CD8-positive, alpha-beta memory T cell (primary cell): Measurements from ENCODE around the gene LARP4B. TPM values are rescaled to one million over a fixed set of nuclear protein-coding genes. Genes with fewer than 3 reads are reported as not detected.

Experiments
- CTCF ChIA-PET: fragments of 350-600 bp; sonication (Branson Sonifier 250); formaldehyde crosslinking; loops from one replicate; lab custom pipeline; 2021; ENCODE audit warnings: antibody characterized with exemption; lab: Charles Lee
- POLR2A ChIA-PET: fragments of 350-600 bp; sonication (Branson Sonifier 250); formaldehyde crosslinking; loops from one replicate; lab custom pipeline; 2021; ENCODE audit warnings: antibody characterized with exemption; lab: Charles Lee
- DNase-seq, 5 donors: peaks; one replicate each; pipeline versions ENCODE4 v3.0.0 to v3.0.0-alpha.2; 2020 to 2022; ENCODE audit warnings: mixed read lengths in 1 of 5
- H3K27ac ChIP-seq: one replicate; pipeline ENCODE4 v1.7.0; 2013; ENCODE audit warnings: low read depth, mild to moderate bottlenecking, low read length, moderate library complexity
- H3K27me3 ChIP-seq: 2 replicates; pipeline ENCODE4 v1.7.0; 2013; ENCODE audit warnings: low read length, mild to moderate bottlenecking; ENCODE audit not compliant: insufficient read depth, poor library complexity, severe bottlenecking
- H3K36me3 ChIP-seq: 2 replicates; pipeline ENCODE4 v1.7.0; 2013; ENCODE audit warnings: mild to moderate bottlenecking, low read length, moderate library complexity; ENCODE audit not compliant: insufficient read depth
- H3K4me1 ChIP-seq: 2 replicates; pipeline ENCODE4 v1.7.0; 2013; ENCODE audit warnings: mild to moderate bottlenecking, low read length, moderate library complexity; ENCODE audit not compliant: insufficient read depth
- H3K4me3 ChIP-seq: 2 replicates; pipeline ENCODE4 v1.7.0; 2013; ENCODE audit warnings: mild to moderate bottlenecking, low read length
- H3K9me3 ChIP-seq: 2 replicates; pipeline ENCODE4 v1.7.0; 2013; ENCODE audit warnings: mild to moderate bottlenecking, low read length
- H3K27ac Mint-ChIP-seq, 8 donors: one replicate each; pipeline ENCODE4 v1.8.0; 2020 to 2021; ENCODE audit warnings: mixed read lengths in 8 of 8, mild to moderate bottlenecking in 6 of 8, inconsistent platforms in 3 of 8, moderate library complexity in 3 of 8
- H3K27me3 Mint-ChIP-seq, 2 donors: one replicate each; pipeline ENCODE4 v1.8.0; 2020 to 2021; ENCODE audit warnings: mixed read lengths in 2 of 2, mild to moderate bottlenecking in 1 of 2, moderate library complexity in 1 of 2
- H3K36me3 Mint-ChIP-seq, 3 donors: one replicate each; pipeline ENCODE4 v1.8.0; 2020 to 2021; ENCODE audit warnings: mixed read lengths in 3 of 3, inconsistent platforms in 1 of 3, mild to moderate bottlenecking in 1 of 3
- H3K4me1 Mint-ChIP-seq, 3 donors: one replicate each; pipeline ENCODE4 v1.8.0; 2020 to 2021; ENCODE audit warnings: mixed read lengths in 3 of 3, inconsistent platforms in 1 of 3, mild to moderate bottlenecking in 1 of 3
- H3K4me3 Mint-ChIP-seq, 7 donors: one replicate each; pipeline ENCODE4 v1.8.0; 2020 to 2021; ENCODE audit warnings: mixed read lengths in 7 of 7, mild to moderate bottlenecking in 6 of 7, moderate library complexity in 4 of 7, inconsistent platforms in 2 of 7
- H3K9me3 Mint-ChIP-seq, 5 donors: one replicate each; pipeline ENCODE4 v1.8.0; 2020 to 2022; ENCODE audit warnings: mixed read lengths in 5 of 5, mild to moderate bottlenecking in 3 of 5, moderate library complexity in 2 of 5, inconsistent platforms in 1 of 5
- polyA plus RNA-seq: library from polyadenylated mRNA; unstranded; fragments of 300-500 nt; fragmentation: Illumina TruSeq; gene quantifications from one replicate; pipeline ENCODE4 v1.2.3, GENCODE V29; 2021
- total RNA-seq, 2 experiments: library from RNA; stranded (reverse); gene quantifications; one replicate each; pipeline ENCODE4 v1.2.3, GENCODE V29; 2021

The LARP4B gene
- total RNA-seq (100 to 1,000 TPM; 121 to 128 TPM), polyA plus RNA-seq (30.6 TPM)

GRCh38 chr10:931326-932318, at the start of gene LARP4B:
LARP4B (minus strand) TSS chr10:931705; CDS start chr10:885721, 45,984 bp downstream.
- ChIA-PET POLR2A (interaction anchor here (0.7 to 1.3 kb wide), 4 partner anchors 57 to 495 kb away, joined by 3 to 9 read pairs (median 4); partner anchors contain the start of genes GTPBP4, IDI1 and WDR37), CTCF (interaction anchor here (0.9 to 1.5 kb wide), 3 partner anchors 55 to 179 kb away, joined by 3 read pairs; no protein-coding TSS in a partner anchor)
- Histone ChIP-seq H3K27me3 (no peaks in the 10 kb centered on the region), H3K27ac (peak within 1 kb of the TSS; percentile 64), H3K4me1 (peaks cover 30% of the 10 kb centered on the region), H3K36me3 (no peaks in the 10 kb centered on the region), H3K4me3 (peak within 1 kb of the TSS; percentile 60), H3K9me3 (no peaks in the 10 kb centered on the region)
- Mint-ChIP-seq H3K27ac (peak within 1 kb of the TSS; percentile 91 to 99 (median 95)), H3K4me3 (peak within 1 kb of the TSS; percentile 91 to 98 (median 95)), H3K27me3 (peaks cover 0 to 2% of the 10 kb centered on the region in 2 donors), H3K4me1 (peaks cover 35 to 42% (median 41%) of the 10 kb centered on the region in 3 donors), H3K36me3 (peaks cover 0 to 21% (median 1%) of the 10 kb centered on the region in 3 donors), H3K9me3 (no peaks in the 10 kb centered on the region)
- DNase-seq: peak; percentile 95 to 99 (median 98)

- Histone ChIP-seq H3K4me1 (no peaks in the 10 kb centered on the region), H3K4me3 (no peak overlapping the region), H3K36me3 (no peaks in the 10 kb centered on the region), H3K27me3 (no peaks in the 10 kb centered on the region), H3K27ac (no peak overlapping the region), H3K9me3 (peaks cover 15% of the 10 kb centered on the region)
- Mint-ChIP-seq H3K36me3 (peaks cover 2 to 22% (median 4%) of the 10 kb centered on the region in 3 donors), H3K27me3 (no peaks in the 10 kb centered on the region), H3K9me3 (peaks cover 17 to 20% (median 18%) of the 10 kb centered on the region in 5 donors), H3K4me1 (no peaks in the 10 kb centered on the region), H3K4me3 (no peak overlapping the region), H3K27ac (no peak overlapping the region)
- ChIA-PET CTCF (no interaction called here), POLR2A (no interaction called here)
- no peak for DNase-seq
Measured at GRCh38 chr10:980468-981093, 49.1 kb upstream of the LARP4B start.

- CTCF ChIA-PET: no interaction called here
- Mint-ChIP-seq H3K4me1 (no peaks in the 10 kb centered on the region), H3K9me3 (peaks cover 17 to 20% (median 18%) of the 10 kb centered on the region in 5 donors), H3K27ac (no peak overlapping the region), H3K4me3 (no peak overlapping the region), H3K27me3 (no peaks in the 10 kb centered on the region), H3K36me3 (peaks cover 2 to 22% (median 4%) of the 10 kb centered on the region in 3 donors)
- peaks cover 15% of the 10 kb centered on the region for H3K9me3 ChIP-seq
- H3K4me3 ChIP-seq: no peak overlapping the region
- H3K27me3 ChIP-seq: no peaks in the 10 kb centered on the region
- H3K27ac ChIP-seq: no peak overlapping the region
- POLR2A ChIA-PET: no interaction called here
- no peaks in the 10 kb centered on the region for H3K36me3 ChIP-seq
- DNase-seq: no peak
- no peaks in the 10 kb centered on the region for H3K4me1 ChIP-seq
Measured at GRCh38 chr10:978826-979421, 47.4 kb upstream of the LARP4B start.

GRCh38 chr10:976316-976715, 44.8 kb upstream of the LARP4B start:
- no peak for DNase-seq
- H3K4me1 Mint-ChIP-seq: no peaks in the 10 kb centered on the region
- H3K36me3 ChIP-seq: no peaks in the 10 kb centered on the region
- H3K4me3 Mint-ChIP-seq: no peak overlapping the region
- H3K27me3 ChIP-seq: no peaks in the 10 kb centered on the region
- no peak overlapping the region for H3K4me3 ChIP-seq
- no peaks in the 10 kb centered on the region for H3K4me1 ChIP-seq
- peaks cover 15% of the 10 kb centered on the region for H3K9me3 ChIP-seq
- CTCF ChIA-PET: no interaction called here
- H3K27me3 Mint-ChIP-seq: peaks cover 0 to 11% of the 10 kb centered on the region in 2 donors
- POLR2A ChIA-PET: no interaction called here
- no peak overlapping the region for H3K27ac Mint-ChIP-seq
- no peak overlapping the region for H3K27ac ChIP-seq
- H3K36me3 Mint-ChIP-seq: peaks cover 0 to 32% (median 4%) of the 10 kb centered on the region in 3 donors
- peaks cover 18 to 24% (median 20%) of the 10 kb centered on the region in 5 donors for H3K9me3 Mint-ChIP-seq

GRCh38 chr10:974785-975074, 43.2 kb upstream of the LARP4B start:
- H3K27ac Mint-ChIP-seq: peak overlapping the region in 1 of 8 donors; percentile 86
- POLR2A ChIA-PET: no interaction called here
- Histone ChIP-seq H3K4me1 (no peaks in the 10 kb centered on the region), H3K27ac (no peak overlapping the region), H3K27me3 (no peaks in the 10 kb centered on the region), H3K36me3 (no peaks in the 10 kb centered on the region), H3K4me3 (no peak overlapping the region), H3K9me3 (peaks cover 7% of the 10 kb centered on the region)
- H3K4me3 Mint-ChIP-seq: no peak overlapping the region
- peaks cover 0 to 20% of the 10 kb centered on the region in 2 donors for H3K27me3 Mint-ChIP-seq
- peaks cover 0 to 25% (median 0%) of the 10 kb centered on the region in 3 donors for H3K36me3 Mint-ChIP-seq
- H3K9me3 Mint-ChIP-seq: peaks cover 10 to 19% (median 12%) of the 10 kb centered on the region in 5 donors
- no peaks in the 10 kb centered on the region for H3K4me1 Mint-ChIP-seq
- no peak for DNase-seq
- CTCF ChIA-PET: no interaction called here

GRCh38 chr10:974038-974784, 42.7 kb upstream of the LARP4B start:
- peaks cover 0 to 24% (median 0%) of the 10 kb centered on the region in 3 donors for H3K36me3 Mint-ChIP-seq
- Histone ChIP-seq H3K9me3 (peaks cover 5% of the 10 kb centered on the region), H3K4me3 (no peak overlapping the region), H3K4me1 (no peaks in the 10 kb centered on the region), H3K27ac (no peak overlapping the region), H3K36me3 (no peaks in the 10 kb centered on the region), H3K27me3 (no peaks in the 10 kb centered on the region)
- POLR2A ChIA-PET: no interaction called here
- peaks cover 0 to 25% of the 10 kb centered on the region in 2 donors for H3K27me3 Mint-ChIP-seq
- no peaks in the 10 kb centered on the region for H3K4me1 Mint-ChIP-seq
- no peak overlapping the region for H3K27ac Mint-ChIP-seq
- CTCF ChIA-PET: interaction anchor here (1.9 kb wide), 1 partner anchor 12 kb away, joined by 4 read pairs; no protein-coding TSS in a partner anchor
- no peak for DNase-seq
- no peak overlapping the region for H3K4me3 Mint-ChIP-seq
- peaks cover 7 to 16% (median 10%) of the 10 kb centered on the region in 5 donors for H3K9me3 Mint-ChIP-seq

GRCh38 chr10:972763-973162, 41.3 kb upstream of the LARP4B start:
- Mint-ChIP-seq H3K27me3 (peaks cover 3 to 37% of the 10 kb centered on the region in 2 donors), H3K4me3 (no peak overlapping the region), H3K4me1 (no peaks in the 10 kb centered on the region), H3K36me3 (peaks cover 0 to 17% (median 0%) of the 10 kb centered on the region in 3 donors), H3K9me3 (peaks cover 0 to 5% (median 0%) of the 10 kb centered on the region in 5 donors), H3K27ac (no peak overlapping the region)
- Histone ChIP-seq H3K36me3 (no peaks in the 10 kb centered on the region), H3K9me3 (no peaks in the 10 kb centered on the region), H3K27ac (no peak overlapping the region), H3K27me3 (no peaks in the 10 kb centered on the region), H3K4me3 (no peak overlapping the region), H3K4me1 (no peaks in the 10 kb centered on the region)
- no peak for DNase-seq
- ChIA-PET CTCF (interaction anchor here (1.9 kb wide), 1 partner anchor 13 kb away, joined by 4 read pairs; no protein-coding TSS in a partner anchor), POLR2A (no interaction called here)
